ENCODE data around the gene JUNB. TPM values are rescaled to one million over a fixed set of nuclear protein-coding genes. Genes with fewer than 3 reads are reported as not detected.

The JUNB gene
- total RNA-seq, 2 donors from 2014 or later, result 1,500 to 1,584 TPM

DNA sequence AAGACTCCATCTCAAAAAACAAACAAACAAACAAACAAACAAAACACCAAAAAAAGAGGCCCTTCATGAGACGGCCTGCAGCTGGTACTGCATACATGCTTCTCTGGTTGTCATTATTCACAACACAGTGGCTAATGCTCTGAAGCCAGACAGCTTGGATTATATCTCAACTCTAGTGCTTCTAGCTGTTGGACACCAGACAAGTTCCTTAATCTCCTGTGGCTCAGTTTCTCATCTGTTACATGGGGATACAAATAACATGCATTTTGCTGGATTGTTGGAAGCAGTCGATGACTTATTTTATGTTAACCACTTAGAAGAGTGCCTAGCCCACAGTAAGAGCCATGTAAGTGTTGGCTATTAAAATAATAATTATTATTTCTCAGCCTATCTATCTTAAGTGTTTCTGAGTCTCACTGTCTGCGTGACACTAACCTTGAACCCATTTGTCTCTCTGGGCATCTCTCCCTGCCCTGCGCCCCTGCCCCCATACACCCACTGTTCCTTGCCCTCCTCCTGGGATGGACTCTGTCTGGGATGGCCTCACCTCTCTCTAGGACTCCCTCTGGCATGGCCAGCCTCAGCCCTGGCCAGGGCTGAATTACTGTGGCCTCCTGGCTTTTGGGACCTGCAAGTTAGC, 3.1 kb upstream of the JUNB start:
- Mint-ChIP-seq H3K4me3 (no peak overlapping the region), H3K27ac (peak overlapping the region; percentile 98), H3K36me3 (ENCODE audit: low read depth) (peaks cover 2% of the 10 kb centered on the region), H3K27me3 (no peaks in the 10 kb centered on the region), H3K4me1 (peaks cover 23% of the 10 kb centered on the region)
- DNase-seq (no peak), ATAC-seq (no peak)
- no peaks in the 10 kb centered on the region for H3K9me3 ChIP-seq (ENCODE audit: control insufficient read depth, low read length, poor library complexity, severe bottlenecking)

DNA sequence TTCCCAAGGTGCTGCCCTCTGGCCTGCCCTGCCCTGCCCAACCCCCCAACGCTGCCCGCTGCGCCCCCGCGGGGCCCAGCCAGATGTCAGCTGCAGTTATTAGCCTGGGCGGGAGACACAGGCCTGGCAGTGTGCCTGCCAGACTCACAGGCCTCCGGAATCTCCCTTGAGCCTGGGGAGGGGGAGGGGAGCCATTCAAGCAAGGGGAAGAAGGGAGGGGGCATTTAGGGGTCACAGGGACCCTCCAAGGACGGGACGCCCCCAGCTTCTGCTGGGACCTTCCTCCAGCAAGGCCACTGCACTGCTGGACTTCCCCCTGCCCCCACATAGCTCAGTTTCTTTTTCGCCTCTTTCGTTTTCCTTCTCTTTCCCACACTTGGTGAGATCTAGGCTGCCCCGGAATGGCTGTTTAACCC, 2.6 kb upstream of the JUNB start:
- no peaks in the 10 kb centered on the region for H3K9me3 ChIP-seq (ENCODE audit: control insufficient read depth, low read length, poor library complexity, severe bottlenecking)
- DNase-seq (peak; percentile 52 to 63 (median 53)), ATAC-seq (no peak)
- peaks cover 5% of the 10 kb centered on the region for H3K36me3 Mint-ChIP-seq (ENCODE audit: low read depth)
- peak overlapping the region; percentile 98 for H3K27ac Mint-ChIP-seq
- no peaks in the 10 kb centered on the region for H3K27me3 Mint-ChIP-seq
- H3K4me3 Mint-ChIP-seq, result peak overlapping the region; percentile 87
- H3K4me1 Mint-ChIP-seq, result peaks cover 24% of the 10 kb centered on the region

DNA sequence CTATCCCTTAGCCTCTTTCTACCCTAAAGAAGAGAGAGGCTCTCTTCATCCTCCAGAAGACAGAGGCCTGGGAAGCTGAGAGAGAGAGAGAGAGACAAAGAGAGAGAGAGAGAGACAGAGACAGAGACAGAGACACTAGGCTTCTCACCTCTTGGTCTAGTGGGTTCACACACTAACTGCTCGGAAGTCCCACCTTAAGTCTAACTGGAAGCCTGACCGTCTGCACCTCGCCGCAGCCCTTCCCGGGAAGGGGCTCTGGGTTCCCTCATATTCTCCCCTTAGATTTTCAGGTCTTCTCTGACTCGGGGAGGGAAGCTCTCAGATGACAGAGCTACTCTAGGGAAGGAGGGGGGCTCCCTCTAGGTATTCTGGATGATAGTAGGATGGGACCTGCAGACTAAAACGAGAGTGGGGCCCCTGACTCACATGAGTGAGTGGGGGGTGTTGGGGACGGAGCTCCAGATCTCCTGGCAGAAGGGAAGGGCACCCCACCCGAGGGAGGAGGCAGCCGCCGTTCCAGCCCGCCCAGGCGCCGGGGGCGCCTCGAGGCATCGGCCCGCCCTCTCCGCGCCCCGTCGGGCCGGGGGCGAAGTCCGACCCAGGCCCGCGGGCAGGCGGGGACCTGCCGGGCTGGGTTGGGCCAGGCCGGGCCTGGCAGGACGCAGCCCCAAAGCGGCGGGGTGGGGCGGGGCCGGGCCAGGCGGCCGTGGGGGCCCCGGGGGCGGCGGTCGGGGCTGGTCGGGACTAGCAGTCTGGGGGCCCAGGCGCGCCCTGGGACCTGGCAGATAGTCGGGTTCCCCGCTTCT, 2.0 kb upstream of the JUNB start:
- no peaks in the 10 kb centered on the region for H3K9me3 ChIP-seq (ENCODE audit: control insufficient read depth, low read length, poor library complexity, severe bottlenecking)
- H3K4me1 Mint-ChIP-seq, result peaks cover 27% of the 10 kb centered on the region
- no peaks in the 10 kb centered on the region for H3K27me3 Mint-ChIP-seq
- H3K36me3 Mint-ChIP-seq (ENCODE audit: low read depth), result peaks cover 5% of the 10 kb centered on the region
- peak overlapping the region; percentile 98 for H3K27ac Mint-ChIP-seq
- peak overlapping the region; percentile 98 for H3K4me3 Mint-ChIP-seq
- no peak for DNase-seq
- no peak for ATAC-seq

- Mint-ChIP-seq H3K4me3 (peak overlapping the region; percentile 98), H3K27me3 (no peaks in the 10 kb centered on the region), H3K27ac (peak overlapping the region; percentile 99), H3K4me1 (peaks cover 31% of the 10 kb centered on the region), H3K36me3 (ENCODE audit: low read depth) (peaks cover 5% of the 10 kb centered on the region)
- DNase-seq (peak; percentile 86 to 89 (median 86)), ATAC-seq (peak; percentile 41)
- H3K9me3 ChIP-seq (ENCODE audit: control insufficient read depth, low read length, poor library complexity, severe bottlenecking), result no peaks in the 10 kb centered on the region
Observed at GRCh38 chr19:12789904-12790619, 1.2 kb upstream of the JUNB start.

- DNase-seq, result no peak
Observed at GRCh38 chr19:12790628-12791344, 500 bp upstream of the JUNB start.

GRCh38 chr19:12792051-12792852, 966 bp downstream of the JUNB start:
- ATAC-seq (no peak), DNase-seq (peak; percentile 52 to 56 (median 54))
- peak overlapping the region; percentile 99 for H3K27ac Mint-ChIP-seq
- H3K4me3 Mint-ChIP-seq, result peak overlapping the region; percentile 98
- H3K4me1 Mint-ChIP-seq, result peaks cover 42% of the 10 kb centered on the region
- H3K27me3 Mint-ChIP-seq, result no peaks in the 10 kb centered on the region
- peaks cover 5% of the 10 kb centered on the region for H3K36me3 Mint-ChIP-seq (ENCODE audit: low read depth)
- no peaks in the 10 kb centered on the region for H3K9me3 ChIP-seq (ENCODE audit: control insufficient read depth, low read length, poor library complexity, severe bottlenecking)

More at GRCh38 chr19:12790628-12791344, 500 bp upstream of the JUNB start:
- Mint-ChIP-seq H3K36me3 (ENCODE audit: low read depth) (peaks cover 5% of the 10 kb centered on the region), H3K27me3 (no peaks in the 10 kb centered on the region), H3K27ac (peak overlapping the region; percentile 99), H3K4me1 (peaks cover 33% of the 10 kb centered on the region), H3K4me3 (peak overlapping the region; percentile 98)
- no peaks in the 10 kb centered on the region for H3K9me3 ChIP-seq (ENCODE audit: control insufficient read depth, low read length, poor library complexity, severe bottlenecking)
- ATAC-seq, result no peak

GRCh38 chr19:12792853-12793289, 1.6 kb downstream of the JUNB start:
- Mint-ChIP-seq H3K27ac (peak overlapping the region; percentile 99), H3K4me1 (peaks cover 42% of the 10 kb centered on the region), H3K36me3 (ENCODE audit: low read depth) (peaks cover 5% of the 10 kb centered on the region), H3K4me3 (peak overlapping the region; percentile 98), H3K27me3 (no peaks in the 10 kb centered on the region)
- DNase-seq (peak in 1 of 3 donors; percentile 31), ATAC-seq (no peak)
- H3K9me3 ChIP-seq (ENCODE audit: control insufficient read depth, low read length, poor library complexity, severe bottlenecking), result no peaks in the 10 kb centered on the region

DNA sequence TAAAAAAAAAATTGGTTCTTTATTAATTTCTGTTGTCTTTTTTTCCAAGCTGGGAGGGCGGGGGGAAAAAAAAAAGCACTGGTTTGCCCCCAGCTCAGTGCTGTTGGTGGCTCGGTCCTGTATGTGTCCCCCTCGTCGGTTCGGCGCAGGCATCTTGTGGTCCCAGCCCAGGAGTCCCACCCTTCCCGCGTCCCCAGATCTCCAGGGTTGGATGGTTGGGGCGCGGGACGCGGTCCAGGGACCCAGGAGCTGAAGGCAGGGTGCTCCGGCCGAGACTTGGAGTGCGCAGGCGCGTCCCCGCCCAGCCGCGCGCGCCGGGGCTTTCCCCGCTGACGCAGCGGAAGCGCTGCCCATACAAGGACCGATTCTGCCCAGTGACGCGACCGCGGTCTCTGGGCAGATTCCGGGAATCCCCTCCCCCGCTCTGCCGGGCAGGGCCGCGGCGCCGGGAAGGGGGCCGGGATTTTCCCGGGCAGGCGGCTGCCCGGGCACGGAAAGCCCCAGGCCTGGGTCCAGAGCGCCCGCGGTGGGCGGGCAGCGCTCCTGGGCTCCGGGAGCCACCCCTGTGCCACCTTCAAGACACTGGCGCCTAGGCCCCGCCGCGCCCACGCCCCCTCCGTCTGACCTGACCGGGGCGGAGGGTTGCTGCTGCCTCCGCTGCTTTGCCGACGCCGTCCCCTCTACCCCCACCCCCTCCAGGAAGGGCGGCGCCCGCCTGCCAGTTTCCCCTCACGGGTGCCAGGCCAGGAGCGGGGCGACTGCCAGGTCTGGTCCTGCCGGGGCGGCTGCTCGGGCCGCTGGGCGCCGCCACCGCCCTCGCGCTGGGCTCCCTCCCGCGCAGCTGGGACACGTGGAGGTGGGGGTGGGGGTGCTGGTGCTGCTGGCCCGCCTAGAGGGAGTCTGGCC, 2.3 kb downstream of the JUNB start:
- peak; percentile 94 to 96 (median 96) for DNase-seq
- H3K4me3 Mint-ChIP-seq, result peak overlapping the region; percentile 98
- H3K27ac Mint-ChIP-seq, result peak overlapping the region; percentile 99
- peak; percentile 54 for ATAC-seq
- H3K36me3 Mint-ChIP-seq (ENCODE audit: low read depth), result peaks cover 5% of the 10 kb centered on the region
- peaks cover 40% of the 10 kb centered on the region for H3K4me1 Mint-ChIP-seq
- no peaks in the 10 kb centered on the region for H3K27me3 Mint-ChIP-seq
- H3K9me3 ChIP-seq (ENCODE audit: control insufficient read depth, low read length, poor library complexity, severe bottlenecking), result no peaks in the 10 kb centered on the region

DNA sequence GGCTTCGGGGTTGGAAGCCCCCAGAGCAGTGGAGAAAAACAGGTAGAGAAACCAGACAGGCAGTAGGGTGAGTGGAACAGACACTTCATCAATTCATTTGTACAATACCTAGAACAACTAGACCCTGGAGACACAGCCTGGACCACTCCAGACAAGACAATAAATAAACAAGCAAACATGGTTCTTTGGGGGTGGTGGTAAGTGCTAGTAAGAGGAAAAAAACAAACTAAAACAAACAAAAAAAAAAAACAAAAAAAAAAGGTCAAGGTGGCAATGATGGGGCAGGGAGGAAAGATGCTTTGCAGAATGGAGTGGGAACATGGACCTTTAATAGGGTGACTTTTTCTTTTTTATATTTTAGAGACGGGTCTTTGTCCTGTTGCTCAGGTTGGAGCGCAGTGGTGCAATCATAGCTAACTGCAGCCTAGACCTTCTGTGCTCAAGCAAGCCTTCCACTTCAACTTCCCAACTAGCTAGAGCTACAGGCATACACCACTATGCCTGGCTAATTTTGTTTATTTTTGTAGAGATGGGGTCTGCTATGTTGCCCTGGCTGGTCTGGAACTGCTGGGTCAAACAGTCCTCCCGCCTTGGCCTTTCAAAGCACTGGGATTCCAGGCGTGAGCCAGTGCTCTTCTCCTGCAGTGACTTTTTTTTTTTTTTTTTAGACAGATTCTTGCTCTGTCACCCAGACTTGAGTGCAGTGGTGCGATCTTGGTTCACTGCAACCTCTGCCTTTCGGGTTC, 3.1 kb downstream of the JUNB start:
- H3K27me3 Mint-ChIP-seq, result no peaks in the 10 kb centered on the region
- H3K9me3 ChIP-seq (ENCODE audit: control insufficient read depth, low read length, poor library complexity, severe bottlenecking), result no peaks in the 10 kb centered on the region
- DNase-seq (no peak), ATAC-seq (no peak)
- peaks cover 5% of the 10 kb centered on the region for H3K36me3 Mint-ChIP-seq (ENCODE audit: low read depth)
- H3K4me3 Mint-ChIP-seq, result peak overlapping the region; percentile 98
- peaks cover 35% of the 10 kb centered on the region for H3K4me1 Mint-ChIP-seq
- peak overlapping the region; percentile 99 for H3K27ac Mint-ChIP-seq

- Mint-ChIP-seq H3K36me3 (ENCODE audit: low read depth) (peaks cover 5% of the 10 kb centered on the region), H3K27me3 (no peaks in the 10 kb centered on the region), H3K27ac (peak overlapping the region; percentile 99), H3K4me1 (peaks cover 34% of the 10 kb centered on the region), H3K4me3 (peak overlapping the region; percentile 98)
- H3K9me3 ChIP-seq (ENCODE audit: control insufficient read depth, low read length, poor library complexity, severe bottlenecking), result no peaks in the 10 kb centered on the region
- ATAC-seq (no peak), DNase-seq (no peak)
Observed at GRCh38 chr19:12794971-12795381, 3.7 kb downstream of the JUNB start.

Data from T-helper 17 cell (primary cell).